ENCODE results near the gene AHDC1.
"Not testable (repeated sequence)": the region's sequence is repeated elsewhere in the genome, so short reads cannot be mapped to it uniquely, and the experiment has no call there.

AHDC1 gene

DNA sequence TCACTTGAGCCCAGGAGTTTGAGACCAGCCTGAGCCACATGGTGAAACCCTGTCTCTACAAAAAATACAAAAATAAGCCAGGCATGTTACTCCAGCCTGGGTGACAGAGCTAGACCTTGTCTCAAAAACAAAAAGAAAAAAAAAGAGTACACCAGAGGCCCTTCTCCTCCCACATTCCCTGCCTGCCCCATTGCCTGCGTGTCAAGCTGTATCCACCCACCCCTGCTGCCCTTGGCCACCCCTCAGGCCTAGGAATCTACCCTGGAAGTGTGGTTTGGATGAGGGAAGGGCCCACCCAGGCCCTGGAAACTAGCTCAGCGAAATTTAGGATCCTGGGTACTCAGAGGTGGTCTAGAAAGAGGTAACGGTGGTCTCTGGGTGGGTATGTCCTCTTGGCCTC lies 88.3 kb downstream of the AHDC1 start:
- in situ Hi-C loops (cut with HindIII; ENCODE audit: low pct_ligation_motif_present, low pct_unique_long_range_greater_than_20kb, low sequenced_read_pairs): no loop called here

DNA sequence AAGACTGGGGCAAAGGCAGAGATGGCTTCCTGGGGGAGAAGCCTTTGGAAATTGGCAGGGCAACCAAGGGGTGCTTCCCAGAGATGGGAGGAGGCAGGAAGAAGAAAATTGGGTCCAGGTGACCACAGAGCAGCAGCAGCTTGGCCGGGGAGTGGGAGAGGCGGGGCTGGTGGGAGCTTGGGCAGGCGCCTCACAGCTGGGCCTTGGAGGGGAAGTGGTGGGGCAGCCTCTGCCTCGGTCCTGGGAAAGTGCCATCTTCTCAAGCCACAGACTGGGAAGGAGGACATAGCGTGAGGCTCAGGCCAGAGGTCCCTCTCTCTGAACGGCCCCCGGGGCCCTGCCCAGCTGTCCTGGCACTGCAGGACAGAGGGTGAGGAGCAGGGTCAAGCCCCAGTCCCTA lies 90.0 kb downstream of the AHDC1 start:
- in situ Hi-C loops (cut with HindIII; ENCODE audit: low pct_ligation_motif_present, low pct_unique_long_range_greater_than_20kb, low sequenced_read_pairs): no loop called here
- no peak for DNase-seq

More for the DNA sequence above, 88.3 kb downstream of the AHDC1 start:
- DNase-seq: no peak

- in situ Hi-C loops (cut with HindIII; ENCODE audit: low pct_ligation_motif_present, low pct_unique_long_range_greater_than_20kb, low sequenced_read_pairs): no loop called here
- DNase-seq: no peak
These were observed 90.4 kb downstream of the AHDC1 start for GRCh38 chr1:27513528-27513927.

- in situ Hi-C loops (cut with HindIII; ENCODE audit: low pct_ligation_motif_present, low pct_unique_long_range_greater_than_20kb, low sequenced_read_pairs): no loop called here
- no peak for DNase-seq
These were observed 94.5 kb downstream of the AHDC1 start for GRCh38 chr1:27509127-27510080.

GRCh38 chr1:27507960-27508665 lies 95.8 kb downstream of the AHDC1 start:
- in situ Hi-C loops (cut with HindIII; ENCODE audit: low pct_ligation_motif_present, low pct_unique_long_range_greater_than_20kb, low sequenced_read_pairs): no loop called here

DNA sequence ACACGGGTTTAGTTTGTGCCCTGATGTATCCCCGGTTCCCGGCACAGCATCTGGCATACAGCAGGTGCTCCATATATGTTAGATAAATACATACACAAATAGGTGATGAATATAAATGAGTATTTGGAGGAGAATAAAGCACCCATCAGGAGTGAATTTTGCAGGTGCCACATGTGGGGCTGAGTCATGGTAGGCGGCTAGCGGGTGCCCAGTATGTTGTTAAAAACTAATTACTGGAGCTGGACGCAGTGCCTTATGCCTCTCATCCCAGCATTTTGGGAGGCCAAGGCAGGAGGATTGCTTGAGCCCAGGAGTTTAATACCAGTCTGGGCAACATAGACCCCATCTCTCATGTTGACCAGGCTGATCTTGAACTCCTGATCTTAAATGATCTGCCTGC lies 97.2 kb downstream of the AHDC1 start:
- in situ Hi-C loops (cut with HindIII; ENCODE audit: low pct_ligation_motif_present, low pct_unique_long_range_greater_than_20kb, low sequenced_read_pairs): no loop called here
- DNase-seq: no peak

More at GRCh38 chr1:27507960-27508665, 95.8 kb downstream of the AHDC1 start:
- no peak for DNase-seq

GRCh38 chr1:27505420-27505680 lies 98.6 kb downstream of the AHDC1 start:
- DNase-seq: no peak
- in situ Hi-C loops (cut with HindIII; ENCODE audit: low pct_ligation_motif_present, low pct_unique_long_range_greater_than_20kb, low sequenced_read_pairs): no loop called here

- no peak for DNase-seq
These were observed 99.1 kb downstream of the AHDC1 start for GRCh38 chr1:27504588-27505419.

GRCh38 chr1:27503844-27504587 lies 99.9 kb downstream of the AHDC1 start:
- no peak for DNase-seq
- in situ Hi-C loops (cut with HindIII; ENCODE audit: low pct_ligation_motif_present, low pct_unique_long_range_greater_than_20kb, low sequenced_read_pairs): no loop called here

More at GRCh38 chr1:27504588-27505419, 99.1 kb downstream of the AHDC1 start:
- in situ Hi-C loops (cut with HindIII; ENCODE audit: low pct_ligation_motif_present, low pct_unique_long_range_greater_than_20kb, low sequenced_read_pairs): no loop called here

DNA sequence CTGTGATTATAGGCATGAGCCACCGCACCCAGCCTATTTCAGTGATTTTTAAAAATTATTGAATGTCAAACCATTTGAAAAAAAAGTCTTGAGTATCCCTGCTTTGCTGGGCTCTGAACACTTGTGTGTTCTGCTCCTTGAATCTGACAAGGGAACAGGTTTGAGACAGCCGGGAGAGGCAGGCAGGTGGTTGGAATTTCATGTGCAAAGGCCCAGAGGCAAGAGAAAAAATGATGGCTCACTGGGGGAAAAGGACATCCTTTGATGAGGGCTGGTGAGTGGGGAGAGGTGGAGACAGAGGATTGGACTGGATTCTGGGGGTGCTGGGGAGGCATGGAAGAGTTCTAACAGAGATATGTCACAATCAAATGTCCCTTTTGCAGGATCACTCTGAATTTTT lies 100.9 kb downstream of the AHDC1 start:
- in situ Hi-C loops (cut with HindIII; ENCODE audit: low pct_ligation_motif_present, low pct_unique_long_range_greater_than_20kb, low sequenced_read_pairs): no loop called here

DNA sequence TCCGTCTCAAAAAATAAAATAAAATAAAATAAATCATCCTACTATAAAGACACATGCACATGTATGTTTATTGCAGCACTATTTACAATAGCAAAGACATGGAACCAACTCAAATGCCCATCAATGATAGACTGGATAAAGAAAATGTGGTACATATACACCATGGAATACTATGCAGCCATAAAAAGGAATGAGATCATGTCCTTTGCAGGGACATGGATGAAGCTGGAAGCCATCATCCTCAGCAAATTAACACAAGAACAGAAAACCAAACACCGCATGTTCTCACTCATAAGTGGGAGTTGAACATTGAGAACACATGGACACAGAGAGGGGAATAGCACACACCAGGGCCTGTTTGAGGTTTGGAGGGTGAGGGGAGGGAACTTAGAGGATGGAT lies 102.8 kb downstream of the AHDC1 start:
- in situ Hi-C loops (cut with HindIII; ENCODE audit: low pct_ligation_motif_present, low pct_unique_long_range_greater_than_20kb, low sequenced_read_pairs): not testable (repeated sequence)

More for the DNA sequence above, 100.9 kb downstream of the AHDC1 start:
- no peak for DNase-seq

GRCh38 chr1:27499142-27499541 lies 104.8 kb downstream of the AHDC1 start:
- in situ Hi-C loops (cut with HindIII; ENCODE audit: low pct_ligation_motif_present, low pct_unique_long_range_greater_than_20kb, low sequenced_read_pairs): no loop called here
- no peak for DNase-seq

More for the DNA sequence above, 102.8 kb downstream of the AHDC1 start:
- not testable (repeated sequence) for DNase-seq

DNA sequence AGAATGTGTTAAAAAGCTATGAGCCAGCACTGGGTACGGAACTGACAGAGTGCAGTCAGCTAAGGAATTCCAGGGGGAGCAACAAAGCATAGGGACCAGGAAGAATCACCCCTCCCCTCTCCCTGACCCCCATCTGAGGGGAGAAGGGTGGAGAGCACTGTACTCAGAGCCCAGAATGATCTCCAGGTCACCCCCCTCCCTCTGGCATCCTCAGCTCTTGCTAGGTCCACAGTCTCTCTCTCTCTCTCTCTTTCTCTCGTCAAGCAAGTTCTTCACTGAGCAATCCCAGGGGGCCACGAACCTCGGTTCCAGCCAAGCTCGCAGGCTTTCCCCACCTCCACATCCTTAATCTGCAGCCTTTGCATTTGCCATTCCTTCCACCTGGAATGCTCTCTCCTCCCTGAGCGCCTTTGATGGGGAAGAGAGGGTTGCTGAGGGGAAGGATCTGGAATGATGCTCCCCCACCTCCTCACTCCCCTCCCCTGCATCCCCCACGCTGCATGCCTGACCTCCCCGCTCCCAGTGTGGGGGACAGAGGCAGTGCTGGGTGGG lies 107.3 kb downstream of the AHDC1 start:
- in situ Hi-C loops (cut with HindIII; ENCODE audit: low pct_ligation_motif_present, low pct_unique_long_range_greater_than_20kb, low sequenced_read_pairs): no loop called here
- no peak for DNase-seq

- DNase-seq: no peak
These were observed 111.1 kb downstream of the AHDC1 start for GRCh38 chr1:27492796-27493195.

DNA sequence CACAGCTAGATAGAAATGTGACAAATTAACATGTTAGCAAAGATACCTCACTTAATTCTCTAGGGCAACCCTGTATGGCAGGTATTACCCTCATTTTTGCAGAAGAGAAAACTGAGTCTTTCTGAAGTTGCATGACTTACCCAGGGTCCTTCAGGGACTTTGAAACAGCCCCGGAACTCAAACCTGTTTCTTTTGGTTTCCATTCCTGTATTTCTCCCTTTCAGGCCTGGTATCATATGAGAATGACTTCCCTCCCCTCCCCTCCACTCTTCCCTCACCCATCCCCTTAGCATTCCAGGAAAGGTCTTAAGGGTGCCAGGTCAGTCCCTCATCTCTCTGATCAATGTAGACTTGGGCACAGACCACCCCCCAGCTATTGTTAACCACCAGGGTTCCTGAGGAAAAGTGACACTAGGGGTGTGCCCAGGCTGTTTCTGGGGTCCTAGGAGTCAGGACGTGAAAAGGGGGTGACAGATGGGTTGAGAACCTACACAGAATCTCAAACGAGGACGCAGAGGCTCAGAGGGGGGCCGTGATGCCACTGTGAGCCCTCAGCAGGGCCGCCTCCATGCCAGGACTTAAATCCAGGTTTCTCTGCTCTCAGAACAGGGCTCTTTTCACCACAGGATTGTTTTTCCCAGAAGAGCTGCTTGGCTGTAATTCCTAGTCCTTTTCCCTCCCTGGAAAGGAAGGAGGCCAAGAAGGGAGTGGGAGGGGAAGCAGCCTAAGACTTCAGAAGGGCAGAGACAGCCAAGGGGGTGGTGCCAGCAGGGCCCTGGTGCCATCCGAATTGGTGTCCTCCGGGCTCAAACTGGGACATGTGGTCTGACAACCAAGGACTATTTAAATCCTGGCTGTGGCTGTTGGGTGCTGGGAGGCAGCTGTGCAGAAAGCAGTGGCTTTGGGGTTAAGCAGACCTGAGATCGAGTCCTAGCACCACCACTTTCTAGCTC lies 111.9 kb downstream of the AHDC1 start:
- DNase-seq: no peak

More at GRCh38 chr1:27492796-27493195, 111.1 kb downstream of the AHDC1 start:
- in situ Hi-C loops (cut with HindIII; ENCODE audit: low pct_ligation_motif_present, low pct_unique_long_range_greater_than_20kb, low sequenced_read_pairs): no loop called here

DNA sequence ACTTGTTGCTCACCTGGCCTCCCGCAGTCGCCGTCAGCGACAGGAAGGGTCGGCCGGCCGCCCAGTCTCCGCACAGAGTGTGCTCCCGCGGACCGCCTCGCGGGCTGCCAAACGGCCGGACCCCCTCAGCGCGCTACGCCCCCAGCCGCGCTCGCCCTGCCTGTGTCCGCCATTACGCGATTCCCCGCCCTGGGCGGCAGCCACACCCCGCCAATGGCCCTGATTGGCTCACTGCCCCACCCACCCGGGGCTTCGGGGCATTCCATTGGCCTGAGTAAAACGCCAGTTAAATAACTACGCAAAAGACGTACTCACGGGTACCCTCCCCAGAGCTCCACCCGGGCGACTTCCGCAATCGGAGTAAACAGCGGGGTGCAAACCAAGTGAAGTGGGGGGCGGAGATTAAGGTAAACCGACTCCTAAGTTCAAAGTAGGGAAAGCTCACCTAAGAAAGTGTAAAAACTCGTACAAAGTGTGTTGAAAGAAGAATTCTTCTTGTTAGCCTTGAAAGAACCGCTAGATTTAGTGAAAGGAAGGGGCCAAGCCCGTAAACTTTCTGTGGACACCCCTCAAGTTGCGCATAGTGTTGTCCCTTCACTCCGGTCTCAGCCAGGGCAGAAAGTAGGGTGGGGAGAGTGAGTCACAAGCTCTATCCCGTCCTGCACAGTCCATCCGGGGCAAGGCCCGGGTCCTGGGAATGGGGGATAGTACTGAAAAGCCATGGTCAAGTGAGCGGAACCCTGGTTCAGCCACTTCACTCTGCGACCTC lies 113.8 kb downstream of the AHDC1 start, which contains the start of gene WASF2:
Gene WASF2, minus strand, starts transcription at position 195 of the 769 bp plus-strand sequence. CDS start 61,277 bp downstream, outside the sequence.
- in situ Hi-C loops (cut with HindIII; ENCODE audit: low pct_ligation_motif_present, low pct_unique_long_range_greater_than_20kb, low sequenced_read_pairs): no loop called here
- DNase-seq: peak; percentile 93

More for the DNA sequence above, 111.9 kb downstream of the AHDC1 start:
- in situ Hi-C loops (cut with HindIII; ENCODE audit: low pct_ligation_motif_present, low pct_unique_long_range_greater_than_20kb, low sequenced_read_pairs): no loop called here
